PC-3 (cell line): ENCODE measurements around the gene CT45A3.
"Not testable (repeated sequence)": the region's sequence is repeated elsewhere in the genome, so short reads cannot be mapped to it uniquely, and the experiment has no call there.

Experiments
- EZH2 ChIP-seq: fragments of 300-600 bp; sonication (generic); IDR thresholded peaks from one replicate; pipeline ENCODE4 v1.6.1; 2017; ENCODE audit warnings: antibody characterized with exemption, mild to moderate bottlenecking, low read length; ENCODE audit not compliant: unreplicated experiment
- EZH2phosphoT487 ChIP-seq: fragments of 300-600 bp; sonication (generic); IDR thresholded peaks from 2 replicates; pipeline ENCODE4 v1.6.1; 2018; ENCODE audit warnings: mild to moderate bottlenecking, antibody characterized with exemption, low read length, borderline replicate concordance
- TF ChIP-seq, protein P1 (sequence below): fragments of 300-600 bp; sonication (generic); conservative IDR thresholded peaks from 2 replicates; pipeline ENCODE4 v1.5.1; 2017; ENCODE audit warnings: antibody characterized with exemption, low read depth, mild to moderate bottlenecking, low read length

GRCh38 chrX:135768091-135768490 lies at the start of gene CT45A3:
- TF ChIP-seq, protein P1, sequence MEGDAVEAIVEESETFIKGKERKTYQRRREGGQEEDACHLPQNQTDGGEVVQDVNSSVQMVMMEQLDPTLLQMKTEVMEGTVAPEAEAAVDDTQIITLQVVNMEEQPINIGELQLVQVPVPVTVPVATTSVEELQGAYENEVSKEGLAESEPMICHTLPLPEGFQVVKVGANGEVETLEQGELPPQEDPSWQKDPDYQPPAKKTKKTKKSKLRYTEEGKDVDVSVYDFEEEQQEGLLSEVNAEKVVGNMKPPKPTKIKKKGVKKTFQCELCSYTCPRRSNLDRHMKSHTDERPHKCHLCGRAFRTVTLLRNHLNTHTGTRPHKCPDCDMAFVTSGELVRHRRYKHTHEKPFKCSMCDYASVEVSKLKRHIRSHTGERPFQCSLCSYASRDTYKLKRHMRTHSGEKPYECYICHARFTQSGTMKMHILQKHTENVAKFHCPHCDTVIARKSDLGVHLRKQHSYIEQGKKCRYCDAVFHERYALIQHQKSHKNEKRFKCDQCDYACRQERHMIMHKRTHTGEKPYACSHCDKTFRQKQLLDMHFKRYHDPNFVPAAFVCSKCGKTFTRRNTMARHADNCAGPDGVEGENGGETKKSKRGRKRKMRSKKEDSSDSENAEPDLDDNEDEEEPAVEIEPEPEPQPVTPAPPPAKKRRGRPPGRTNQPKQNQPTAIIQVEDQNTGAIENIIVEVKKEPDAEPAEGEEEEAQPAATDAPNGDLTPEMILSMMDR = not testable (repeated sequence)
- not testable (repeated sequence) for TF ChIP-seq EZH2phosphoT487, EZH2
